Transverse colon (tissue), 4 donors: ENCODE results near the gene STXBP2.

Experiments
- EP300 ChIP-seq: sonication (generic); formaldehyde crosslinking; IDR thresholded peaks from one replicate; pipeline ENCODE4 v1.6.1; 2017; ENCODE audit warnings: antibody characterized with exemption, low read depth
- POLR2AphosphoS5 ChIP-seq, 3 donors: sonication (generic); formaldehyde crosslinking; IDR thresholded peaks; one replicate each; pipeline ENCODE4 v1.6.1; 2016; ENCODE audit warnings: antibody characterized with exemption in 3 of 3
- TF ChIP-seq, protein P1 (sequence below), 5 experiments: fragments of 200-600 bp in 3 of 5; fragments of 450-650 bp in 2 of 5; sonication (generic) in 3 of 5; IDR thresholded peaks; 1 replicate in 2 of 5; 2 replicates in 3 of 5; pipeline ENCODE4 v1.5.1; 2016 to 2017; ENCODE audit warnings: antibody characterized with exemption in 5 of 5, inconsistent platforms in 3 of 5, mild to moderate bottlenecking in 2 of 5, moderate library complexity in 1 of 5

DNA sequence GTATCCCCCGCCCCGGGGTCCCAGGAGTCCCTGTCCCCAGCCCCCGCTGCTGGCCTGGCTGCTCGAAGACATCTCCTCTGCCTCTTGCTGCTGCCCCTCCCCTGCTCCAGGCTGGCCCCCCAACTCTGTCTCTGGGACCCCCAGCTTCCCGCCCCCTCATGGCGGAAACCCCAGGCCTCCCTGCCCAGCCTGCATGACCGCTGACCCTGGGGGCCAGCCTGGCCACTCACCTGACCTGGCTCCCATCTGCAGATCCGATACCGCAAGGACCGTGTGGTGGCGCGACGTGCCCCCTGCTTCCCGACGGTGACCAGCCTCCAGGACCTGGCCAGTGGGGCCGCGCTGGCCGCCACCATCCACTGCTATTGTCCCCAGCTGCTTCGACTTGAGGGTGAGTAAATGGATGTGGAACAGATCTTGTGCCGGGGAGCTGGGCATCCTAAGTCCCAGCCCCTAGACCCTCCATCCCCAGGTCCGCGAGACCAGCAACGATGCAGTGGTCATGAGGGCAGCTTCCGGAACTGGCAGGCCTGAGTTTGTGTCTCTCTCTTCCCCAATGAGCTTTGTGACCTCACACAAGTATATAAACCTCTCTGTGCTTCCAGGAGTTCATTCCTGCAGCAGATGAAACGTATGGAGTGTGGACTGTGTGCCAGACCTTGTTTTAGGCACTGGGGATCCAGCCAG, 28.9 kb upstream of the STXBP2 start:
- TF ChIP-seq, protein P1, sequence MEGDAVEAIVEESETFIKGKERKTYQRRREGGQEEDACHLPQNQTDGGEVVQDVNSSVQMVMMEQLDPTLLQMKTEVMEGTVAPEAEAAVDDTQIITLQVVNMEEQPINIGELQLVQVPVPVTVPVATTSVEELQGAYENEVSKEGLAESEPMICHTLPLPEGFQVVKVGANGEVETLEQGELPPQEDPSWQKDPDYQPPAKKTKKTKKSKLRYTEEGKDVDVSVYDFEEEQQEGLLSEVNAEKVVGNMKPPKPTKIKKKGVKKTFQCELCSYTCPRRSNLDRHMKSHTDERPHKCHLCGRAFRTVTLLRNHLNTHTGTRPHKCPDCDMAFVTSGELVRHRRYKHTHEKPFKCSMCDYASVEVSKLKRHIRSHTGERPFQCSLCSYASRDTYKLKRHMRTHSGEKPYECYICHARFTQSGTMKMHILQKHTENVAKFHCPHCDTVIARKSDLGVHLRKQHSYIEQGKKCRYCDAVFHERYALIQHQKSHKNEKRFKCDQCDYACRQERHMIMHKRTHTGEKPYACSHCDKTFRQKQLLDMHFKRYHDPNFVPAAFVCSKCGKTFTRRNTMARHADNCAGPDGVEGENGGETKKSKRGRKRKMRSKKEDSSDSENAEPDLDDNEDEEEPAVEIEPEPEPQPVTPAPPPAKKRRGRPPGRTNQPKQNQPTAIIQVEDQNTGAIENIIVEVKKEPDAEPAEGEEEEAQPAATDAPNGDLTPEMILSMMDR (IDR thresholded peaks at IDR 0.05) = no peak
- TF ChIP-seq EP300 (no peak), POLR2AphosphoS5 (IDR thresholded peaks at IDR 0.05) (no peak)
